ENCODE measurements around the gene PKD1.

PKD1 gene

DNA sequence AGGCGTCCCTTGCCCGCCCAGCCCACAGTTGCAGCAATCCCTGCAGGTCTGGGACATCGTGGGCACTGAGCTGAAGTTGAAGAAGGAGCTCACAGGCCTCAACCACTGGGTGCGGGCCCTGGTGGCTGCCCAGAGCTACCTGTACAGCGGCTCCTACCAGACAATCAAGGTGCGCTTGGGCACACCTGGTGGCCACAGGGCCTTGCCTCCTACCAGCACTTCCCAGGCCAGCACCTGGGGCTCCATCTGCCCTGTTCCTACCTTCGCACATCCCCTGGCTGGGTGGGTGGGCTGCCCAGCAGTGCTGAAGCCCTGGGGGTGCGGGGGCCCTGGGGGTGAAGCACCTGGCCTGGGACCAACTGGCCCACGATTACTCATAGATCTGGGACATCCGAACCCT is 39.8 kb upstream of the PKD1 start:
- no peak overlapping the region for H3K4me3 ChIP-seq (replicated peaks in 1 of 2; ENCODE audit: low read depth in 2 of 2, low read length in 2 of 2)
- TF ChIP-seq CTCF (IDR thresholded peaks at IDR 0.05; ENCODE audit: low read depth, low read length), result no peak
- no peak for DNase-seq (ENCODE audit: low read depth in 2 of 2)

DNA sequence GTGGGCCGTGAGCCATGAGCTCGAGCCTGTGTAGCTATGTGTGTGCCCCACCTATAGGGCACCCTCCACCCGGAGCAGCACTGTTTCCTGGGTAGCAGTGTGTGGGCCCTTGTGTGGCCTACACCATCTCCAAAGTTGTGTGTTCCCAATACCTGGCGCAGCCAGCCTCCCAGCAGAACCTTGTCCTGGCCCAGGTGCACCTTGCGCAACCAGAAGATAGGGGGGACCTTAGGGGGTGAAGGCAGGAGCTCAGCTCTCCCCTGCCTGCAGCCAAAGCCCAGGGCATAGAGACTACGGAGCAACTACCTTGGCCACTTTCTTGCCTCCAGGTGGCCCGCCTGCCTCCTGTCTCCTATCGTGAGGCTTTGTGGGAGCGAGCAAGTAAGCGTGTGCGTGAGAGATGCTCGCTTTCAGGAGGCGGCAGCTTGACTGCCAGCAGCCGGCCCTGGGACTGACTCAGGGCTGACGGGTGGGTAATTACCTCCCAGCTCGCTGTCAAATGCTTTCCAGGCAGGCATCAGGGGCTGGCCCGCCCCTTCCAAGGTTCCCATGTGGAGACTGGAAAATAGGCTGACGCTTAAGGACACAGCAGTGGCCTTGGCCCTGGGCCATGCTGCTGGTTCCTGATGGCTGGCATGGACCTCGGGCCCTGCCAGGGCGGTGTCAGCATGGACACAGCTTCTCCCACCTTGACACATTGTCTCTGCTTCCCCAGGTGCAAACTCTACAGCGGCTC is 38.9 kb upstream of the PKD1 start:
- H3K4me3 ChIP-seq (replicated peaks in 1 of 2; ENCODE audit: low read depth in 2 of 2, low read length in 2 of 2), result no peak overlapping the region
- no peak for DNase-seq (ENCODE audit: low read depth in 2 of 2)
- TF ChIP-seq CTCF (IDR thresholded peaks at IDR 0.05; ENCODE audit: low read depth, low read length), result no peak

DNA sequence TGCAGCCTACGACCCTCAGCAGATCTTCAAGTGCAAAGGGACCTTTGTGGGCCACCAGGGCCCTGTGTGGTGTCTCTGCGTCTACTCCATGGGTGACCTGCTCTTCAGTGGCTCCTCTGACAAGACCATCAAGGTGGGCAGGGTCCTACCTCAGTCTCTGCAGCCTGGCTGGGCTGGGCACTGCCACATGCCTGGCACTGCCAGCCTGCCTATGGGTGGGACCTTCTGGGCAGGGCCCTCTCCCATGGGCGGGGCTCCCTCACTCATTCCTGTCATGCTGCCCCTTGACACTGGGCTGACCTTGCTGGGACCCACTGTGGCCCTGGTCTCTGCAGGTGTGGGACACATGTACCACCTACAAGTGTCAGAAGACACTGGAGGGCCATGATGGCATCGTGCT is 38.2 kb upstream of the PKD1 start:
- TF ChIP-seq CTCF (IDR thresholded peaks at IDR 0.05; ENCODE audit: low read depth, low read length), result no peak
- no peak overlapping the region for H3K4me3 ChIP-seq (replicated peaks in 1 of 2; ENCODE audit: low read depth in 2 of 2, low read length in 2 of 2)
- DNase-seq (ENCODE audit: low read depth in 2 of 2), result no peak

GRCh38 chr16:2173366-2173765 is 37.7 kb upstream of the PKD1 start:
- no peak overlapping the region for H3K4me3 ChIP-seq (replicated peaks in 1 of 2; ENCODE audit: low read depth in 2 of 2, low read length in 2 of 2)
- no peak for TF ChIP-seq CTCF (IDR thresholded peaks at IDR 0.05; ENCODE audit: low read depth, low read length)
- DNase-seq (ENCODE audit: low read depth in 2 of 2), result no peak

GRCh38 chr16:2172688-2173335 is 37.1 kb upstream of the PKD1 start:
- H3K4me3 ChIP-seq (replicated peaks in 1 of 2; ENCODE audit: low read depth in 2 of 2, low read length in 2 of 2), result no peak overlapping the region
- no peak for TF ChIP-seq CTCF (IDR thresholded peaks at IDR 0.05; ENCODE audit: low read depth, low read length)
- no peak for DNase-seq (ENCODE audit: low read depth in 2 of 2)

- DNase-seq (ENCODE audit: low read depth in 2 of 2), result no peak
- no peak for TF ChIP-seq CTCF (IDR thresholded peaks at IDR 0.05; ENCODE audit: low read depth, low read length)
- no peak overlapping the region for H3K4me3 ChIP-seq (replicated peaks in 1 of 2; ENCODE audit: low read depth in 2 of 2, low read length in 2 of 2)
Measured at GRCh38 chr16:2171601-2172178, 36.0 kb upstream of the PKD1 start.

Data from cardiac fibroblast (primary cell).